Brain microvascular endothelial cell (primary cell): Measurements from ENCODE around the gene TMEM176B.

Source experiments
- DNase-seq: peaks from one replicate; pipeline ENCODE4 v3.0.0-alpha.2; 2020
- H3K27ac ChIP-seq: fragments of 250-450 bp; sonication (Bioruptor Pico); 2 replicates; pipeline ENCODE4 v1.5.1; 2020; ENCODE audit warnings: mild to moderate bottlenecking, moderate library complexity
- H3K27me3 ChIP-seq: fragments of 250-450 bp; sonication (Bioruptor Pico); replicated peaks from 2 replicates; pipeline ENCODE4 v1.5.1; 2020; ENCODE audit warnings: mild to moderate bottlenecking
- H3K36me3 ChIP-seq: fragments of 250-450 bp; sonication (Bioruptor Pico); replicated peaks from 2 replicates; pipeline ENCODE4 v1.5.1; 2020; ENCODE audit warnings: mild to moderate bottlenecking
- H3K4me3 ChIP-seq: 2 replicates; pipeline ENCODE4 v1.5.1; 2011; ENCODE audit warnings: low read depth, mild to moderate bottlenecking, control low read depth, low read length, moderate library complexity
- in situ Hi-C: cut with HindIII; loops from 2 replicates; pipeline ENCODE4 v1.10.0; 2017; ENCODE audit warnings: low sequenced_read_pairs, low pct_ligation_motif_present
- TF ChIP-seq, protein P1 (sequence below): IDR thresholded peaks from 2 replicates; pipeline ENCODE4 v1.5.1; 2011; ENCODE audit warnings: low read depth, mild to moderate bottlenecking, moderate library complexity, low read length, control low read depth, inconsistent platforms; ENCODE audit errors: missing control alignments

The TMEM176B gene

GRCh38 chr7:150835702-150836280, 35.6 kb upstream of the TMEM176B start:
- no peak for DNase-seq
- Histone ChIP-seq H3K27me3 (no peaks in the 10 kb centered on the region), H3K27ac (no peak overlapping the region), H3K36me3 (no peaks in the 10 kb centered on the region), H3K4me3 (no peak overlapping the region)
- in situ Hi-C loops = no loop called here
- TF ChIP-seq, protein P1, sequence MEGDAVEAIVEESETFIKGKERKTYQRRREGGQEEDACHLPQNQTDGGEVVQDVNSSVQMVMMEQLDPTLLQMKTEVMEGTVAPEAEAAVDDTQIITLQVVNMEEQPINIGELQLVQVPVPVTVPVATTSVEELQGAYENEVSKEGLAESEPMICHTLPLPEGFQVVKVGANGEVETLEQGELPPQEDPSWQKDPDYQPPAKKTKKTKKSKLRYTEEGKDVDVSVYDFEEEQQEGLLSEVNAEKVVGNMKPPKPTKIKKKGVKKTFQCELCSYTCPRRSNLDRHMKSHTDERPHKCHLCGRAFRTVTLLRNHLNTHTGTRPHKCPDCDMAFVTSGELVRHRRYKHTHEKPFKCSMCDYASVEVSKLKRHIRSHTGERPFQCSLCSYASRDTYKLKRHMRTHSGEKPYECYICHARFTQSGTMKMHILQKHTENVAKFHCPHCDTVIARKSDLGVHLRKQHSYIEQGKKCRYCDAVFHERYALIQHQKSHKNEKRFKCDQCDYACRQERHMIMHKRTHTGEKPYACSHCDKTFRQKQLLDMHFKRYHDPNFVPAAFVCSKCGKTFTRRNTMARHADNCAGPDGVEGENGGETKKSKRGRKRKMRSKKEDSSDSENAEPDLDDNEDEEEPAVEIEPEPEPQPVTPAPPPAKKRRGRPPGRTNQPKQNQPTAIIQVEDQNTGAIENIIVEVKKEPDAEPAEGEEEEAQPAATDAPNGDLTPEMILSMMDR = no peak

DNA sequence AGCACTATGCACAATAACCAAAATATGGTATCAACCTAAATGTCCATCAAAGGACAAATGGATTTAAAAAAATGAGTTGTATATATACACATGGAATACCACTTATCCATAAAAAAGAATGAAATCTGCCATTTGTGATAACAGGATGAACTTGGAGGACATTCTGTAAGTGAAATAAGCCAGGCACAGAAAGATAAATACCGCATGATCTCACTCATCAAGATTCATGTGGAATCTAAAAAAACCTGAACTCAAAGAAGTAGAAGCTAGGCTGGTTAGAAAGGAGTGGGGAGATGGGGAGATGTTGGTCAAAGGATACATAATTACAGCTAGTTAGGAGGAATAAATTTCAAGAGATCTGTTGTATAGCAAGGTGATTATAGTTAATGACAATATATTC, 34.9 kb upstream of the TMEM176B start:
- in situ Hi-C loops = no loop called here
- no peak overlapping the region for H3K27ac ChIP-seq

GRCh38 chr7:150831851-150832250, 31.7 kb upstream of the TMEM176B start:
- TF ChIP-seq, protein P1 = no peak
- no peaks in the 10 kb centered on the region for H3K36me3 ChIP-seq
- no peak overlapping the region for H3K27ac ChIP-seq
- in situ Hi-C loops = no loop called here
- no peak overlapping the region for H3K4me3 ChIP-seq
- H3K27me3 ChIP-seq = no peaks in the 10 kb centered on the region
- DNase-seq = no peak

More for the DNA sequence above, 34.9 kb upstream of the TMEM176B start:
- Histone ChIP-seq H3K4me3 (no peak overlapping the region), H3K27me3 (no peaks in the 10 kb centered on the region), H3K36me3 (no peaks in the 10 kb centered on the region)
- no peak for DNase-seq
- TF ChIP-seq, protein P1 = no peak

DNA sequence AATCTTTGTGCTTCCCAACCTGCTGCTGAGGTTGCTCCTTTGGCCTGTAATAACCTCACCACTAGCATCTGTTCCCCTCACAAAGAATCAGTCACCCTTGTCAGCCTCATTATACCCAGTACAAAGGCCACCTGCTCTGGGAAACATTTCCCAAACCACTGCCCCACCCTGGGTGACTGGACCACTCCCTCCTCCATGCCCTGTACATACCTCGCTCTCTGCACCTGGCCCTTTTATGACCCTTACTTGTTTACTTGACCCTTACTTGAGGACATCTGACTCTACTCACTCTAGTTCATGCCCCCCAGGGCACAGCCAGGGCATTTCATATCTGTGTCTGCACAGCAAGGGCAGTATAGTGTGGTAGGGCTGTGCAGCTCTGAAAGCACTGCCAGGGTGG, 30.8 kb upstream of the TMEM176B start:
- Histone ChIP-seq H3K27ac (no peak overlapping the region), H3K4me3 (no peak overlapping the region), H3K27me3 (no peaks in the 10 kb centered on the region), H3K36me3 (no peaks in the 10 kb centered on the region)
- DNase-seq = no peak
- TF ChIP-seq, protein P1 = no peak
- in situ Hi-C loops = no loop called here

DNA sequence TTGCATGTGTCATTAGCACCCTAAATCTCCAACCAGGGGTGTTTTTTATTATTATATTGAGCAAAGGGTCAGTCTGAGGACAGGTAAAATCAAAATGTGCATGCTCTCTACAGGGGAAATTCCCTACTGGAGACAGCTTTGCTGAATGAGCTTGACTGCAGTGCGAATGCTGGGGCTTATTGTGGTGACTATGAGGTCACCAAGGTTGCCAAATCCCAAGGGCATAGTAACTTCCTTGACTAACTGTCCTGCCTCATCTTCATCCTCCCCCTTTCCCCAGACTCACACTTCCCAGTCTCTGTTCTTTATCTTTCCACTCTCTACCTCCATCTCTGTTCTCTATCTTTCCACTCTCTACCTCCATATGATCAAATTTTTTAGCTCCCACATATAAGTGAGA, 29.3 kb upstream of the TMEM176B start:
- no peak for DNase-seq
- no peak overlapping the region for H3K4me3 ChIP-seq
- in situ Hi-C loops = no loop called here
- H3K36me3 ChIP-seq = no peaks in the 10 kb centered on the region
- H3K27ac ChIP-seq = no peak overlapping the region
- TF ChIP-seq, protein P1 = no peak
- no peaks in the 10 kb centered on the region for H3K27me3 ChIP-seq

DNA sequence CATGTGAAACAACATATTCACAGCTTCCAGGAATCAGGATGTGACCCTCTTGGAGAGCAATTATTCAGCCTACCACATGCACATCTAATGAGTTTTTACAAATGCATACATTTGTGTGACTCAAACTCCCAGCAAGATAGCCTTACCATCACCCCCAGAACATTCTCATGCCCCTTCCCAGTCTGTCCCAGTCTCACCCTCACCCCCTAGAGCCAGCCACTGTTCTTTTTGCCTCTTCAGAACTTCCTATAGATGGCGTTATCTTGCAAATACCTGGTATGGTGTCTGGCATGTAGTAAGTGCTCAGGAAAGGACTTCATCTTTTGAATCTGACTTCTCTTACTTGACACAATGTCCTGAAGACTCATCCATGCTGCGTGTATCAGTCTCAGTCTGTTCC, 28.2 kb upstream of the TMEM176B start:
- H3K27me3 ChIP-seq = no peaks in the 10 kb centered on the region
- no peak for DNase-seq
- in situ Hi-C loops = no loop called here

More for the DNA sequence above, 28.2 kb upstream of the TMEM176B start:
- Histone ChIP-seq H3K4me3 (no peak overlapping the region), H3K27ac (no peak overlapping the region), H3K36me3 (no peaks in the 10 kb centered on the region)
- TF ChIP-seq, protein P1 = no peak
